WTC11 (cell line): ENCODE data around the gene PCDHAC1. TPM values are rescaled to one million over a fixed set of nuclear protein-coding genes. Genes with fewer than 3 reads are reported as not detected.

Experiments used
- ATF2 ChIP-seq: sonication (generic); formaldehyde crosslinking; IDR thresholded peaks from 2 replicates; pipeline ENCODE4 v1.8.1; 2022; ENCODE audit warnings: low read depth, missing genetic modification reagents, borderline replicate concordance
- ATF3 ChIP-seq: sonication (generic); formaldehyde crosslinking; conservative IDR thresholded peaks from 2 replicates; pipeline ENCODE4 v1.8.1; 2022; ENCODE audit warnings: mild to moderate bottlenecking, missing genetic modification reagents
- CBFB ChIP-seq: sonication (generic); formaldehyde crosslinking; IDR thresholded peaks from 2 replicates; pipeline ENCODE4 v1.8.1; 2022; ENCODE audit warnings: mild to moderate bottlenecking, low read depth, missing genetic modification reagents
- CREM ChIP-seq: sonication (generic); formaldehyde crosslinking; IDR thresholded peaks from 2 replicates; pipeline ENCODE4 v1.8.1; 2022; ENCODE audit warnings: mild to moderate bottlenecking, missing genetic modification reagents, moderate library complexity
- E2F1 ChIP-seq: sonication (generic); formaldehyde crosslinking; IDR thresholded peaks from 2 replicates; pipeline ENCODE4 v1.8.0; 2022; ENCODE audit warnings: mild to moderate bottlenecking, missing genetic modification reagents
- ESRRA ChIP-seq: sonication (generic); formaldehyde crosslinking; IDR thresholded peaks from 2 replicates; pipeline ENCODE4 v1.8.1; 2022; ENCODE audit warnings: mild to moderate bottlenecking, missing genetic modification reagents, borderline replicate concordance
- FOXK1 ChIP-seq: sonication (generic); formaldehyde crosslinking; IDR thresholded peaks from 2 replicates; pipeline ENCODE4 v1.8.0; 2022; ENCODE audit warnings: mild to moderate bottlenecking, moderate library complexity, missing genetic modification reagents
- FOXP4 ChIP-seq: sonication (generic); formaldehyde crosslinking; IDR thresholded peaks from 2 replicates; pipeline ENCODE4 v1.8.0; 2022; ENCODE audit warnings: mild to moderate bottlenecking, missing genetic modification reagents
- HMGXB4 ChIP-seq: sonication (generic); formaldehyde crosslinking; IDR thresholded peaks from 2 replicates; pipeline ENCODE4 v1.8.1; 2023; ENCODE audit warnings: mild to moderate bottlenecking, moderate library complexity, missing genetic modification reagents
- MYBL2 ChIP-seq: sonication (generic); formaldehyde crosslinking; IDR thresholded peaks from 2 replicates; pipeline ENCODE4 v1.8.1; 2023; ENCODE audit warnings: mild to moderate bottlenecking, moderate library complexity, missing genetic modification reagents
- NFYB ChIP-seq: sonication (generic); formaldehyde crosslinking; conservative IDR thresholded peaks from 2 replicates; pipeline ENCODE4 v1.8.0; 2022; ENCODE audit warnings: low read depth, missing genetic modification reagents
- PRDM15 ChIP-seq: sonication (generic); formaldehyde crosslinking; IDR thresholded peaks from 2 replicates; pipeline ENCODE4 v1.8.0; 2022; ENCODE audit warnings: missing genetic modification reagents
- PREB ChIP-seq: sonication (generic); formaldehyde crosslinking; IDR thresholded peaks from 2 replicates; pipeline ENCODE4 v1.8.1; 2022; ENCODE audit warnings: mild to moderate bottlenecking, missing genetic modification reagents, moderate library complexity, borderline replicate concordance
- SMAD3 ChIP-seq: sonication (generic); formaldehyde crosslinking; IDR thresholded peaks from 2 replicates; pipeline ENCODE4 v1.8.0; 2022; ENCODE audit warnings: missing genetic modification reagents, mild to moderate bottlenecking, borderline replicate concordance
- SOX15 ChIP-seq: fragments of 250-450 bp; sonication (Bioruptor Pico); IDR thresholded peaks from 2 replicates; pipeline ENCODE4 v1.9.0; 2021; ENCODE audit warnings: mild to moderate bottlenecking
- SP1 ChIP-seq: sonication (generic); formaldehyde crosslinking; conservative IDR thresholded peaks from 2 replicates; pipeline ENCODE4 v1.8.1; 2022; ENCODE audit warnings: missing genetic modification reagents
- USF2 ChIP-seq: sonication (generic); formaldehyde crosslinking; IDR thresholded peaks from 2 replicates; pipeline ENCODE4 v1.8.1; 2023; ENCODE audit warnings: mild to moderate bottlenecking, missing genetic modification reagents, moderate library complexity
- ZBTB43 ChIP-seq: sonication (generic); formaldehyde crosslinking; IDR thresholded peaks from 2 replicates; pipeline ENCODE4 v1.8.1; 2023; ENCODE audit warnings: mild to moderate bottlenecking, missing genetic modification reagents
- ZNF219 ChIP-seq: sonication (generic); formaldehyde crosslinking; IDR thresholded peaks from 2 replicates; pipeline ENCODE4 v1.8.0; 2023; ENCODE audit warnings: missing genetic modification reagents, mild to moderate bottlenecking, borderline replicate concordance
- ZNF263 ChIP-seq: sonication (generic); formaldehyde crosslinking; IDR thresholded peaks from 2 replicates; pipeline ENCODE4 v1.8.1; 2022; ENCODE audit warnings: low read depth, mild to moderate bottlenecking, moderate library complexity, missing genetic modification reagents
- total RNA-seq: library from RNA; stranded (reverse); gene quantifications from 3 replicates; pipeline ENCODE4 v1.2.3, GENCODE V29; 2021

PCDHAC1 gene
- total RNA-seq, 1 experiment from 2014 or later: 8.4 TPM

GRCh38 chr5:140926443-140927227, 536 bp downstream of the PCDHAC1 start (continued):
- TF ChIP-seq USF2 (CRISPR knock-in tag): 0 out of 2 replicates have a peak, but pooled peaks have one; percentile 3
- no peak; the same call in 1 of the 2 replicates for TF ChIP-seq ZNF219 (CRISPR knock-in tag)
- TF ChIP-seq SMAD3 (CRISPR knock-in tag): 0 out of 2 replicates have a peak, but pooled peaks have one; percentile 11
- TF ChIP-seq NFYB (CRISPR knock-in tag): 0 out of 2 replicates have a peak, but pooled peaks have one; percentile 11
- 0 out of 2 replicates have a peak, but pooled peaks have one; percentile 23 for TF ChIP-seq FOXP4 (CRISPR knock-in tag)
- no peak for TF ChIP-seq ATF3
- TF ChIP-seq HMGXB4 (CRISPR knock-in tag): peak; percentile 100
- TF ChIP-seq MYBL2 (CRISPR knock-in tag): peak; percentile 86
- TF ChIP-seq CBFB (CRISPR knock-in tag): no peak
- TF ChIP-seq ESRRA (CRISPR knock-in tag): peak; percentile 20
- TF ChIP-seq ZNF263 (CRISPR knock-in tag): no peak
- TF ChIP-seq SP1 (CRISPR knock-in tag): peak; percentile 79
- TF ChIP-seq PREB (CRISPR knock-in tag): no peak
- no peak for TF ChIP-seq SOX15
- TF ChIP-seq ZBTB43: peak; percentile 16; the same call in 1 of the 2 replicates
- TF ChIP-seq PRDM15 (CRISPR knock-in tag): peak; percentile 22; the same call in 1 of the 2 replicates
- peak; percentile 36; the same call in 1 of the 2 replicates for TF ChIP-seq E2F1
- peak; percentile 52 for TF ChIP-seq FOXK1 (CRISPR knock-in tag)
- TF ChIP-seq ATF2 (CRISPR knock-in tag): no peak
- TF ChIP-seq CREM (CRISPR knock-in tag): peak; percentile 71; the same call in 1 of the 2 replicates
